Stimulated activated CD4-positive, alpha-beta T cell treated with anti-CD3 and anti-CD28 coated beads, Interleukin-12 subunit alpha, Interleukin-12 subunit beta, amount 100 ng/mL, for 48 hours (primary cell): ENCODE results near the gene SBF1.
A peak's percentile ranks its signal among the peaks of the same experiment; 100 is the strongest.

Experiments
- DNase-seq, 3 donors: peaks; one replicate each; pipeline ENCODE4 v3.0.0-alpha.2; 2020; ENCODE audit warnings: low read depth in 2 of 3, low spot score in 1 of 3

Gene SBF1

DNA sequence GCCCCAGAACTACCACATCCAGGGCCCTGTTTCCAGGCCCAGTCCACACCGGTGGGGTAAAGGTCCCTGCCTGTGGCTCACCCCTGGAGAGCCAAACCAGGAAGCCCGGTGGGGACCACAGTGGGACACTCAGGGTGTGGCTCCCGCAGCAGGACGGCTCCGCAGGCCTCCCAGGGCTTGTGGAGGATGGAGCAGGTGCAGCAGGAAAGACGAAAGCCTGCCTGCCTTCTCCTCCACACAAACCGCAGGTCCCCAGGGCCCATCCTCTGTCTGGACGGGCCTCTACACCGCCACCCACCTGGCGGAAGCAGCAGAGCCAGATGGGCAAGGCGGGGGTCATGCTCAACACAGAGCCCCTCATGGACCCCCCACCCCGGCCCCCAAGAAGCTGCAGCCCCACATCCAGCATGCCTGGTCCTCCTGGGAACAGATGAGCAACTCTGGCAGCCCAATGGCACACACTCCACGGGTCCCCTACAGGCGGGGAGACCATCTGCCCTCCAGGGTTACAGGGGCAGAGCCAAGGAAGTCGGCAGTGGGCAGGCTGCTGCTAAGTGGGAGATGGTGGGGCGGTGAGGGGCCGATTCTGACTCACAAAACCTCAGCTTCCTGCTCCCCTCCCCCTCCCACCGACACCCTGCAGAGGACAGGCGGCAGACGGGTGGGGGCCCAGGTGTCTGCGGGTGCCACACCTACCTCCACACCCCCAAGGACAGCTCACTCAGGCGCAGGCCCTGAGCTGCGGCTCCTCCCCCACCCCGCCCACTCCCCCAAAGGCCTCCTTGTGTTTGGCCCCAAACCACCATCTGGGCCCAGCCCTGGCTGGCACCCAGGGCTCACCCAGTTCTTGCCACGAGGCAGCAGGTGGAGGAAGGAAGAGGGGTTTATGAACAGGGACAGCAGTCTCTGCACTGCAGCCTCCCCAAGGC, 5.2 kb downstream of the SBF1 start:
- peak; percentile 83 to 90 (median 88) for DNase-seq

DNA sequence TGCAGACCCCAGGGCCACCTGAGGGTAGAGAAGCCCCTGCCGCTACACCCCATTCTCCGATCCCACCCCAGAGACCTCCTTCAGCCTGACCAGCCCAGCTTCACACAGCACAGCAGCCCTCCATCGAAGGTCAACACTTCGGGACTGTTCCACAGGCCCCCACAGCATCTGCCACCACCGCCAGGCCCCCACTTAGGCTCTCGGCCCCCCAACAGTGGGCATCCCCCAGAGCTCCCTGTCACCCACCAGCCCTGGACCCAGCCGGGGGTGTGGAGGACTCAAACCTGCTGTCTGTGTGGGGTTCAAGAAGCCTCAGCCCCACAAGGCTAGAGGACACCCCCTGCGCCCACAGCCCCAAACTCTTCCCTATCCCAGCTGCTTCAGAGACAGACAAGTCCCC, 6.2 kb downstream of the SBF1 start:
- no peak for DNase-seq

DNA sequence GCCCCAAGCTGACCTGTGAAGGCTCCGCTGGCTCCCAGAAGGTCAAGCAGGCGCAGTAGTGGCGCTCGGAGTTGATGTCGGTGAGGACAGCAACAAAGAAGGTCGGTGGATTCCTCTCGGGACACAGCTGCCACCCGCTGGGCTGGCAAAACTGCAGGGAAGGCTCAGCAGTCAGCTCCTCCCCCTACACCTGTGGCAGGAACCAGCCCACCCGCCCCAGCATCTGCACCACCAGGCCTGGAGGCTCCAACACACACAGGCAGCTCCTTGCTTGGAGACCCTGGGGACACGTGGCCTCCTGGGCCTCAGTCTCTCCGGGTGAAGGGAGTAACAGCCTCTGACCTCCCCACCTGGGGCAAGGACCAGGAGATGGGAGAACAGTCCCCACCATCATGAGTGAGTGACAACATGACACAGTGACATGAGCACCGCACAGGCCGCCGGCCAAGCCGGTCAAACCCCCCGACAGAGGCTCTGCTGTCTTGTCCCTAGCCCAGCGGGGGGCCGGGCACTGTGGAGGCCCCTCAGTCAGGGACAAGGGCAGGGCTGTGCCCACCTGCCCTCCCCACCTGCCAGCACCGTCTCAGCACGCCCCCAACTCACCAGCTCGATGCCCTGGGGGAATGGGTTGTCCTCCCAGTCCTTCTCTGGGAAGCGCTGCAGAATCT, 6.9 kb downstream of the SBF1 start:
- DNase-seq: no peak

DNA sequence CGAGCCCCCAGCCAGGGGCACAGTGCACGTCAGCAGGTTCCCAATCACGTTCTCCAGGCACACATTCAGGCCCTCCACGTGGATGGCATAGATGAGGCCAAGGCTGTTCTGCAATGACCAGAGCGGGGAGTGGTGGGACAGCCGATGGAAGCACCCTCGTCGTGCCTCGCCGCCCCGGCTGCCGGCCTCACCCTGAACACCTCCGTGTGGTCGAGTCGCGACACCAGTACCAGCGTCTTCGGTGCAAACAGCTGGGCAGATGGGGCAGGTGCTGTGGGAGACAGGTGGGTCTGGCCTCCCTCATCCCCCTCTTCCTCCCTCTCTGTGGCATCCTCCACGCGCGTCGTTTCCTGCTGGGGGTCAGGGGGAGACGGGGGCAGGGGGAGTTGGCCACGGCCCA, 7.5 kb downstream of the SBF1 start:
- no peak for DNase-seq

DNA sequence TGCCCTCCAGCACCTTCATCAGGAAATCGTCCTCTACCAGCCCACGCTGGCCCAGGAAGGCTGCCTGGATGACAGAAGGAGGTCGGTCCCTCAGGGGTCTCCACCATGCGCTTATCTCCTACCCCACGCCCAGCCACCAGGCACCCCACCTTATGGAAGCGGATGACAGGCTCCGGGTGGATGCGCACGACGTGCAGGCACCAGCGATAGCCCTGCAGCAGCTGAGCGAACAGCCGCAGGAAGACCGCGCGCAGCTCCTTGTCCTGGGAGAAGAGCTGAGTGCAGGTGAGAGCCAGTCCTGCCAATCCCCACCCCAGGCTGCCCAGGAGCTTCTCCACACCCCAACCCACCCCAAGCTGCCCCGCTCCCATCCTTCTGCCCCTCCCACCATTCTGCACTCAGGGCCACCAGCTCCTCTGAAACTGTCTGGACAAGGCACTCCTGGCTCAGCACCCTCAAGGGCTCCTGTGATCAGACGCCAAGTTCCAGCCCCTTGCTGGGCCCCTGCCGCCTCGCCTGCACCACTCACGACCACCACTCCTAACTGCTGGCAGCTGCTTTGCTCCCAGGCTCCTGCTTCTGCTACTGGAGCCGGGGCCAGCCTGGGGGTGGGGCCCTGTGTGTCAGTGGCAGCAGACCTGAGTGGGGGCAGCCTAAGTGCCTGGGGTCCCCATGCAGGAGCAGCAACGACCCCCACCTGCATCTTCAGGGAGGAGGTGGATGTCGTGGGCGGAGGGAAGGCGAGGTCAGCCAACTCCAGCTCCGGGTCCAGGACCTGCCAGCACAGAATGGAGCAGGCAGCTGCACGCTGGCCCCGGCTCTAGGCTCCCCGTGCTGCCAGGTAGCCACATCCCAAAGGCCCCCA, 9.5 kb downstream of the SBF1 start:
- DNase-seq: no peak

DNA sequence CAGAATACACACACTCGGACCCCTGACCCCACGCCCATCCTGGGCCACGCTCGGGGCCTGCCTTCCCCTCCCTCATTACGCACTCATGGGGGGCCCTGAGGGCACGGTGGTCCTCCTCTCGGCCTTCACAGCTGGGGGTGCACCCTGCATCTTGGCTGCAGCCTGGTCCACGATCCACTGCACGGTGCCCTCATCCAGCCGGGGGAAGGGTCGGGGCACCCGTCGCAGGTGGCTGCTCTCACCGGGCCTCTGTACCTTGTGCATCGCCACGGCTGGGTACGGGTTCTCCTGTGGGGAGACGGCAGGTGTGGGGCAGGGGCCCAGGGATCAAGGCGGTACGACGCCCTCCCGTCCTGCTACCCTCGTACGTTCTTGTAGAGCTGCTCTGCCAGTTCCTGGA, 10.4 kb downstream of the SBF1 start:
- no peak for DNase-seq

DNA sequence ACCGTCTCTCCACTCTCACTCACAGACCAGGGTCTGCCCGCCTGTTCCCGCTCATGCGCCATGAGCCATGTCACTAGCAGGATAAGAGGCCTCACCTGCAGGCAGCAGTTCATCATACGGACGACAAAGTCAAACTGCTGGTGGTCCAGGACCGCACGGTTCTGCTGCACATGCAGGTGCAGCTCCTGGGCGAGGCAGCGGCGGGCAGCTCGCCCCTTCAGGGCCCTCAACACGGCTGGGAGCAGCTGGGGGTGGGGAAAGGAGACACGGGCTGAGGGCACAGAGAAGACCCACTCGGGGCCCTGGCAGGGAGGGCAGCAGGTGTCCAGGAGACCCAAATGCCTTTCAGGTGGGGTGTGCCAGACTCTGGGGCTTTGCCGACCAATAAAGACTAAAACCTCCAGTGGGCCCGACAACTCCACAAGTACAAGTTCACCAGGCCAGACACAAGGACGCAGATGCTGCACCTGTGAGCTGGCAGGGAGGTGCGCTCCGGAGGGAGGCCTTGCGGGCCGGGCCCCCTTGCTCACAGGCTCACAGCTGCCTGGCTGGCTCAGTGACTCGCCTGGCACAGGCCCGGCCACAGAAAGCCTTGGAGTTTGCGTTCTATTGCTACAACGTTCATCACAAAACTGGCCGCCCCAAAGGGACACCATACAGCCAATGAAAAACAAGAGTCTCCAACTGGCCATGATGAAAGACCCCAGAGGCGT, 11.5 kb downstream of the SBF1 start:
- DNase-seq: no peak

DNA sequence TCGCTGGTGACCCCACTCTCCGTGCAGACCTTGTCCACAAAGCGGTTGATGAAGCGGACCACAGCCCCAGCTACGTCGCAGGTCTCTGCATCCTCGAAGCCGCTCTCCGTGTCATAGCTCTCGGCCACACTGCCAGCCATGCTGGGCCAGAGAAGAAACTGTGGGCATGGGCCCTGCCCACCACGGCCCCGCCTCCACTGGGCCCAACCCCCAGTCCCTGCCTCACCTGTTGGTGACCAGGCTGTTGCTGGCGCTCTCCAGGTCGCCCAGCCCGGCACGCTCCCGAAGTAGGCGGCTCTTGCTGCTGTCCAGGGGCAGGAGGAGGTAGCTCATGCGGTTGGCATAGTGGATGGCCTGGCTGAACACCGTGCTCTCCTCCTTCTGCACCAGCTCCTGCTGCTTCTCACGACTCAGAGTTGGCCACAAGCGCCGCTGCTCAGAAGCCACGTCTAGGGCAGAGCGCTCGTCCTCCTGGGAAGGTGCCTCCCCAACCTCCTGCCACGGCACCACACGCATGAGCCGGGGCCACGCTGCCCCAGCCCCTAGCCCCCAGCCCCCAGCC, 12.8 kb downstream of the SBF1 start:
- no peak for DNase-seq

DNA sequence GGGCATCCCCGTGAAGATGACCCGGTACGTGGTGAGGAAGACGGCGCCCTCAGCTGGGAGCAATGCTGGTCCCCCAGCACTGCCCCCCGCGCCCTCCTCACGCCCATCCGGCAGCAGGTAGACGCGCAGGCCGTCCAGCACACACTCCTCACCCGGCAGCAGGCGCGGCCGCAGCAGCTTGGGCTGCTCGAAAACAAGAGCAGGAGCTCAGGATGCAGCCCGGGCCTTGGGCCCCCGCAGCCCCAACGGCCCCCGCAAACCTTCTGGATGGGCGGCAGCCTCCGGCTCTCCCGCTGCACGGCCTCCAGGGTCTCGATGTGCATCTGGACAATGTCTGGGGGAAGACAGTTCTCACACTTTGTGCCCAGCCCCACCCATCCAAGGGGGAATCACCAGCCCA, 13.3 kb downstream of the SBF1 start:
- DNase-seq: no peak

DNA sequence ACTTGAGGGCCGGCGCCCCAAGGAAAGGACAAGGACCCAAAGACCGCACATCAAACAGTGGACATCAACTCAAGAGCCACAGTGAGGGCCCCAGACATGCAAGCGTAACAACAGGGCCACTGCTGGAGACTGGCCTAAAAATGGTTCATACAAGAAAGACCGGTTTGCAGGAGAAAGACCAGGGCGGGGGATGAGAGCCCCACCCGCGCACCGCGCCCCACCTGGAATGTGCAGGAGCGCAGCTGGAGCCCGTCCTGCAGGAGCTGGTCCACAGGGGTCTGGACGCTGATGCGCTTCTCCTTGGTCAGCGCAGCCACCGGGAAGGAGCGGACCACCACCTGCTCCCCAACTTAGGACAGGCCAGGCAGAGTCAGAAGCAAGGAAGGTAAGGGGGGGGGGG, 13.9 kb downstream of the SBF1 start:
- no peak for DNase-seq

DNA sequence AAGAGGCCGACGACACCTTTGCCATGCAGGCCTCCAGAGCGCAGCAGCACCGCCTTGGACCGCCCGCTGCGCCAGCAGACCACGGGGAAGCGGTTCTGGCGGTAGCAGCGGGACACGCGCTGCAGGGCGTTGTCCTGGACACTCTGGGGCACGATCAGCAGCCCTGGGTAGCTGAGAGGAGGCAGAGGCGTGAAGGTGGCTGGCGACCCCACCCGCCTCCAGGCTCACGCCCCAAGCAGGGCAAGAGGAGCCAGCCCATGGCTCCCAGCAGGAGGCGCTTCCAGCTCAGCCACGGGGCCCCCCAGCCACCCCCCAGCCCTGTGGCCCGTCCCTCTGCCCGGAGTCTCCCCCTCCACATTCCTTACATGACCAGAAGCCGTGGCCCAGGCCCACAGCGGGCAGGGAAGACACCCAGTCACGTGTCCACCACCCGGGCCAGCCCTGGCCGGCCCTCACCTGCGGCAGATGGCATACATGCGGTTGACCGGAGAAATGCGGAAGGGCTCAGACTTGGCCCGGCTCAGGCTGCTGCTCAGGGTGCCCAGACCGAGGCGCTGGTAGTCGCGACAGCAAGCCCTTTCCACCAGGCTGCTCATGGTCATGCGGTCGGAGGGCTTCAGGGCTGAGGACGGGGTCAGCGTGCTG, 15.2 kb downstream of the SBF1 start:
- no peak for DNase-seq

DNA sequence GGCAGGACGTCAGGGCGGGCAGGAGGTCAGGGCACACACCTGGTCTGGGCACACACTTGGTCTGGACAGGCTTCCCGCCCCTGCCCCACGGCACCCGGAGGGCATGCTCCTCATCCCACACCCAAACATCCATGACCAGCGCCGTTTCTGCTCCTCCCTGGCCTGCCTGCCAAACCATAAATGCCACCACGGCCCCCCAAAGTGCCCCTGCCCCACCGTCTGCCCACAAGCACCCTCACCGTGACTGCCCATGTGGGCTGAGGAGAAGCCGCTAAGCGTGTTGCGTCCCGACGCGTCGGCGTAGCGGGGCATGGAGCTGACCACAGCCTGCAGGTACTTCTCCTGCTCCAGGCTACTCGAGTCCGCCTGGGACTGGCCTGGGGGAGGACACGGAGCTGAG, 15.8 kb downstream of the SBF1 start:
- no peak for DNase-seq

DNA sequence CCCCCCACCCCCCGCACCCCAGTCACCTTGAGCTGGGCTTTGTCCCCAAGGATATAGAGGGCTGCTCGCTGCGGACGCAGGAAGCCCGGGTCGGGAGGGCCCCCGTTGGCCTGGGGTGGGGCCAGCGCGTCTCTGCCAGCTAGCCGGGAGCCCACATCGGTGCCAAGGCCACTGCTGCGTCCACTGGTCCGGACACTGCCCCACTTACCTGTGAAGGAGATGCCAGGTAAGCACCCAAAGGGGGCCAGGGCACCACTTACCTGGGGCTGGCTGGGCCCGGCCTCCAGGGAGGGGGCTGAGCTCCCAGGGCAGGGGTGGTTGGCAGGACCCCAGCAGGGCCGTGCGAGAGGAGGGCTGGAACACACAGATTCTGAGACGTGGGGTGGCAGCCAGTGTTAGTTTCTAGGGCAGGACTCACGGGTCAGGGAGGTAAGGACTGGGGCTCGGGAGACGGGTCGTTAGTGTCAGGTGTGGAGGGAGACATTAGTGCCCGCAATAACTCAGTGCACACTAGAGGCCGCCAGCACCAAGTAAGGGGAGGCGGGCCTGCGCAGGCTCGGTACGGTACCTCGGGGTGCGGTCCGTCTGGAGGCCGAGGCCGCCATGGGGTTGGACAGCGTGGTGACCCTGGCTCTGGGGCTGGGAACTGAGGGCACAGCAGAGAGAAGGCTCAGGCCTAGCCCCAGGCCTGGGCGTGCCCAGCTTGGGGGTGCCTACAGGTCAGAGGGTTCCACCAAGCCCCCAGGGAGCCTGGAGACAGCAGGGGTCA, 18.2 kb downstream of the SBF1 start:
- no peak for DNase-seq

DNA sequence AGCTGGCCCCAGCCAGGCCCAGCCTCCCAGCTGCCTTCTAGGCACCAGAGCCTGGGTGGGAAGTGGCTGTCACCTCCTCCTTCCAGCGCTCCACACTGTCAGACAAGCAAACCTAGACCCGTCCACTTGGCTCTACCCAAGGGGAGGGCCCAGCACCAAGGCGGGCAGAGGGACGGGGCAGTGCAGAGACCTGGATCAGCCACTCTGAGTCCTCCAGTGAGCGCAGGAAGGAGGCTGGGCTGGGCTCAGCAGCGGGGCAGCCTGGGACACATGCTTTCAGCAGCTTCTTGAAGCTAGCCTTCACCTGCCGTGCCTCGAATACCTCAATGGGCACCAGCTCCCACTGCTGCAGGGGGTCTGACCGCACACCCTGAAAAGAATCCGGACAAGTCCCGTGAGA, 18.8 kb downstream of the SBF1 start:
- DNase-seq: no peak

DNA sequence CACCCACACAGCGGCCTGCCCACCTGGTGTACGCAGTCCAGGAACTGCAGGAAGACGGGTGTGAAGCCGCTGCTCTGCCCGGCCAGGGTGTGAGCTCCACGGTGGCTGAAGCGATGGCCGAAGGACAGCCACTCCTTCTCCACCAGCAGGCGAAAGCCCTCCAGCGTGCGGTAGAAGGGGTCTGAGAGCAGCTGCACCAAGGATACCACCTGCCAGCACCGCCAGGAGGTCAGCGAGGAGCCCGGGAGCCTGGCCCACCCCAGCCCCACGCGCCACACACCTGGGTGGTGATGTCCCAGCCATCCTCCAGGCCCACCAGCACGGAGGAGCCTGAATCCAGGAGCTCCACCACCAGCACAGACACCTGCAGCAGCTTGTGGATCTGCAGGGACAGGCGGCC, 19.6 kb downstream of the SBF1 start:
- no peak for DNase-seq

DNA sequence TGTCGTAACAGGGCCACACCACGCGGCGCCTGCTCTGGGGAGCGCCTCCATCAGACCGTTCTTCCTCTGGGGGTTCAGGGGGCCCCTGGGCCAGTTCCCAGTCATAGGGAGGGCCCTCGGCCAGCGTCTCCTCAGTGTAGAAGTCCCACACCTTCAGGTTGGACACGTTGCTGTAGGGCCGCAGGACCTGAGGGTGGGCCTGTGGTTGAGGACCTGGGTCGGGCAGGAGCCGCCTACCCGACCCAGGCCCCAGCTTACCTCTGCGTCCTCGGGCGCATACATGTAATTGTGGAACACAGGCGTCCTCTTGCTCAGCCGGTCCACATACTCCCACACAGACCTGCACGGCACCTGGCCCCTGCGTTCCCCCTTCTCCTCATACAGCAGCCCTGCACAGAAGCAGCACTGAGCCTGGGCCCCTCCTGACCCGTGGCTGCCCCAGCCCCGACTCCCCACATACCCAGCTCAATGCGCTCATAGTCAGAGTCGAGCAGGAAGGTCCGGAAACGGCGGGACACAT, 20.2 kb downstream of the SBF1 start:
- no peak for DNase-seq

DNA sequence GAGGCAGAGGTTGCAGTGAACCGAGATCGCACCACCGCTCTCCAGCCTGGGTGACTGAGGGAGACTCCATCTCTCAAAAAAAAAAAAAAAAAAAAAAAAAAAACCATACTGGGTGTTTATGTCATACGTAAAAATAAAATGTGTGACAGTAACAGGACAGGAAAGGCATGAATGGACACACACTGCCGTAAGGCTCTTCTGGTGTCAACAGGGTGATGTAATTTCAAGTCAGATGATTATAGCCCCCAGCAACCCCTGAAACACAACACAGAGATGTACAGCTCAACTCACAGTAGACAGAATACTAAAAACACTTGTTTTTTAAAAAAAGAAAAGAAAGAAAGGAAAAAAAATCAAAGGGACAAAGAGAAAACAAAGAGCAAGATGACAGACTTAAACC, 22.2 kb downstream of the SBF1 start:
- no peak for DNase-seq

DNA sequence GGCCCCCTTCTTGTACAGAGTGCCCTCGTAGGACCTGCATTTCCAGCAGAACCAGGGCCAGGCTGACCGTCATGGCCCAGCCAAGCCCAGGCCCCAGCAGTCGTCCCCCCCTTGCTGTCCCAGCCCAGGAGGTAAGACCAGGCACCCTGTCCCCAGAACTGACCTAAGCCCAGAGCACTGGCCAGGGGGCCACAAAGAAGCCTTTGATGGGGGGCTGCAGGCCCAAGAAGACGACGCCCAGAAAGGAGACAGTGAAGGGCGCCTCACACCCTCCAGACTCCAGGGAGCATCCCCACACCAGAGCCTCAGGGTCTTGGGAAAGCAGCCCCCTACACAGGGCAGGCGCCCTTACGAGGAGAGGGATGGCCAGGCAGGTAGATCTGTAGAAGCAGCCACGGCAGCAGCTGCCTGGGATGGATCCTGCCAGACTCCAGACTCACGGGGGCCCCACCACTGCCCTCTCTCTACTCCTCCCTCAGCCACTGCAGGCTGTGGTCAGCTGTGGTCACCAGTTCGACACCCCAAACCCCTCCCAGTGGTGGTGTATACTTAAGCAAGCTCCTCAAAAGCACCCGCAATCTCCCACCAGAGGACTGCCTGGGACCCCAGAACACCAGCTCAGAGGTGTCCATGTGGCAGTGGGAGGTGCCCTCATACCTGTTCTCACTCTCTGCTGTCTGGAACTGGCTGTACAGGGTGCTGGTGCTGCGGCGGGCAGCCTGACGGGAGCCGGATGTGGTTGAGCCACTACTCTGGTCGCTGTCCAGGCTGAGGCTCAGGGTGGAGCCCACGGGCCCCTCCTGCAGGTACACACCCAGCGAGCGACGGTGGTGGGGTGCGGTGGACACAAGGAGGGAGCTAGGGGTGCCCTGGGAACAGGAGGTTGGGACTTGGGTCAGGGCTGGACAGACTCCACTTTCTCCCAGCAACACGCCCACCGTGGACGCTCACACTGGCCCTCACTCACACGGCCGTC, 27.0 kb downstream of the SBF1 start:
- no peak for DNase-seq
